Medulla oblongata (tissue), 1 donor: ENCODE measurements around the gene CDKN1B.

ENCODE experiments used
- DNase-seq: peaks from one replicate; pipeline ENCODE4 v3.0.0-alpha.2; 2015; ENCODE audit errors: extremely low spot score

Gene CDKN1B

DNA sequence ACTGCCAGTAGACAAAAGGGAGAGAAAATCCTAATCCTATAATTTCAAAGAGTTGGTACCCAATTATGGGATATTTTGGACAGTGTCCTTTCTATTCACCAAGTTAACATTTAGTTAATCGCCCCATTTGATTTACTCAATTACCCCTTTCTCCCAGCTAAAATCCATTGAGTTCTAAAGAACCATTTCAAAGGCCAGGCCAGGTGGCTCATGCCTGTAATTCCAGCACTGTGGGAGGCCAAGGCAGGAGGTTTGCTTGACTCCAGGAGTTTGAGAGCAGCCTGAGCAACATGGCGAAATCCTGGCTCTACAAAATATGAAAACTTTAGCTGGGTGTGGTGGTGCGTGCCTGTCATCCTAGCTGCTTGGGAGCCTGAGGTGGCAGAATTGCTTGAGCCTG lies 15.7 kb upstream of the CDKN1B start:
- no peak for DNase-seq

DNA sequence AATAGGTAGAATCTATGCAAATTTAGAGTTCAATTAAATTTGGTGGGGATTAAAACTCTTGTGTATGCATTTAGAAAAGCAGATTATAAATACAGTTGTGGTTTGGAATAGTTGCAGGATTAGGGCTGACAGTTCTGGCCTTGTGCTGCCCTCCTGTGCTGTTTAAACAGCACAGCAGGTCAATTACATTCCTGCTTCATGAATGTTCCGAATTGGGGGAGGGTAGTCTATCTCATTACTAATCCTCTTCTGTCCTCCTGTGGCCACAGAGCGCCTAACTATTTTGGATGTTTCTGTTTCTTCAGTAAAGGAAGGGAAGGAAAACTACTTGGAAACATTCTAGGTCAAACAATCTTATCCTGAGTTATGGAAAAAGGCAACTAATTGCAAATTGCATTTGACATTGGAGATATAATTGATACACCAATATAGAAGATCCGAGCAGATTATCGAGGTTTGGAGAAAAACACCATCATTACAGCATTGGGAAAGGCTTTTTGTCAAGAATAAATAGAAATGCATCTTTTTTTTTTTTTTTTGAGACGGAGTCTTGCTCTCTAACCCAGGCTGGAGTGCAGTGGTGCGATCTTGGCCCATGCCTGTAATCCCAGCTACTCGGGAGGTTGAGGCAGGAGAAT lies 12.5 kb upstream of the CDKN1B start:
- peak; percentile 97 for DNase-seq

DNA sequence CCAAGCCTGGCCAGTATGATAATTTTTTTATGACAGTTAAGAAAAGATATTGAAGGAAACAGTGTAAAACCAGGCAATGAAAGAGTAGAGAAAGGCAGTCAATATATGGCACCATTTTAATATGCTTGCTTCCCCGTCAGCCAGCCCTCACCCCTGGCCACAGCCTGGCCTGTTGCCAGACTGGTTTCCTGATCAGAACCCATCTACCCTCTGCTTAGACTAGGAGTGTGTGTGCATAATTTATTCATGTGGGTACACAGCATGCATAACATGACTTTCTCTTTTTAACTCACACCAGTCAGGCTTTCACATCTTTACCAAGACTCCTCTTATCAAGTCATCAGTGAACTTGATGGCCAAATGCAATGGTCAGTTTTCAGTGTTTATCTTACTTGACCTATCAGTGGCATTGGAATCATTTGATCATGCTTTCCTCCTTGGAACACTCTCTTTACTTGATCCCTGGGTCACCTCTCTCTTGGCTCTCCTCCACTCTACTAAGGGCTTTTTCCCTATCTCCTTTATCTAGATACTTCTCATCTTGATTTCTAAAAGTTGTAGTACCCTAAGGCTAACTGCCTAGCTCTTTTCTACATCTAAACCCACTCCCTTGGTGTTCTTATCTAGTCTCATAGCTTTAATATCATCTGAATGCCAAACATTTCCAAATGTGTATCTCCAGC lies 11.2 kb upstream of the CDKN1B start:
- no peak for DNase-seq

DNA sequence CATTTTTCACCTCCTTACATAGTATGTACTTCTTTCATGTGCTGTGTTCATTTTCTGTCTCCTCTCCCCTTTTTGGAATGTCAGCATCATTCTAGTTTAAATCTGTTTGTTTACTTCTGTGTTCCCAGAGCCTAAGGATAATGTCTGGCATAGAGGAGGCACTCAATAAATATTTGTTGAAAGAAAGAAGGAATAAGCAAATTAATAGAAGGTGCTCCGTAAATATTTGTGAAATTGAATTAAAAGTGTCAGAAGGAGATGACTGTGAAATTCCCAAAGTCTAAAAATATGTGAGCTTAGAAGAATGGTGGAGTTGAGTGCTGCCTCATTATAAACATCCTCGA lies 3.3 kb upstream of the CDKN1B start:
- no peak for DNase-seq

DNA sequence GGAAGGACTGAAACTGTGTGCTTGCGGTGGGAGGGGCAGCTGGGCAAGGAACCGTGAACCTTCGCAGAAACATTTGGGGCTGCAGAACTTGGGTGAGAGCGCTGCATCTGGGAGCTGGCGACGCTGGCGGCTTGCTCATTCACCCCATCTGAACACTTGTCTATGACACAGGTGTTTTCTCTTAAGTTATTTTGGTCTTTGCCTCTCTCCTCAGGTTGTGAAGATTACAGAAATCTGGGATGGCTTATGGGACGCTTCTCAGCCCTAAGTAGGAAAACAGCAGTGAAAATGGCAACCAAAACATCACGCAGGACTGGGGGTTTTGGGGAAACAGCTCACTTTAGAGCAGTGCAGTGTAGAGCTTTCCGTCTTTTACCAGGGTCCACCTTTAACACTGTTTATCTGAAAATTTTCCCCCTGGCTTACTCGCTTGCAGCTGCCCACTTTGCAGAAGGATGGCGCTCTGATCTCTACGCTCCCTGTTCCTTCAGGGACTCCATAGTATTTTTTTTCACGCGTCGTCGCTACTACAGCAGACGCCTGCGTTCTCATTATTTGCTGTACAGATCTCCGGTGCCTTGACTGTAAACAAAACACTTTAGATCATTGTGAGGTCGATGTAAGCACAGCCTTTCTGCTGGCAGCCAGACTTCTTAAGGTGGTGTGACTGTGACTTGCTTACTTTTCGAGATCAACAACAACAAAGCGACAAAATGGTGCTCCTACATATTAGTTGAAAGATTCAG lies 2.7 kb upstream of the CDKN1B start:
- peak; percentile 81 for DNase-seq

DNA sequence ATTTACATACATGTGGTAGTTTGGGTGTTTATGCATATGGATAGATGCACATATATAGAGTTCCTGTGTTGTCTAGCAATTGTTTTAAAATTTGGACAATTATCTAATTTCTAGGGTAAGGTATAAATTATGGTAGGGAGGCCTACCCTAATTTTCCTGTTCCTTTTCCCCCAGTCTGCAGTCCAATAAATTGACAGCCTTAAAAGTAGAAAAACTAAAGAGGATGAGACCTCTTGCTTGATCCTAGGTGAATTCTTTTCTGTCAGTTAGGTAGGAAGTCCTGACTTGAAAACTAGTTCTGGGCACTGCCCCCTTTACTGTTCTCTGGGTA lies 2.1 kb upstream of the CDKN1B start:
- DNase-seq: no peak

DNA sequence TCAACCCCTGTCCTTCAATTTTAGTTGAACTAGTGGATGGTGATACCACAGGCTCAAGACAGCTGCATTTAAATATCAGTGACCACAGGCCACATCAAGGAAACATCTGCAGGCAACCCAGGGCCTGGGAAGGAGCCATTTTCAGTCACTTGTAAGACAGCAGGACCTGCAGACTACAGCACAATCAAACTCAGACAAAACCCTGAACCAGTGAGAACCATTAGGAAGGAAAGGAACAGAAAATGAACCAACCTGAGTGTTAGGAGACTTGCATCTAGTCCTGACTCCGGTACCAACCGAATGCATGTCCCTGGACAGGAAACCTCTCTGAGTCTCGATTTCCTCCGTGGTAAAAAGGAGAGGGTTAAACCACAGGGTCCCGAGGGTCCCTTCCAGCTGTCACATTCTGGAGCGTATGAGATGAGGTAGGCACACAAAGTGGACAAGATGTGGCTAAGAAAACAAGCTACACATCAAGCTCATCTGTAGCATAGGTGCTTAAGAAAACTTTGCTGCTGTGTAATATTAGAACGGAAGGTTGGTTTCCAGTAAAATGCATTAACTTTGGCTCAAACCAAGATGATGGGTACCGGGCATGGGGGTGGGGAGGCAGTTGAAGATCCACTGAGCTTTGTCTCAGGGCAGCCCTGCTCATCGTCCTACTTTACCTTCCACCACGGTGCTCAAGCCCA lies 1.6 kb upstream of the CDKN1B start:
- DNase-seq: peak; percentile 53

DNA sequence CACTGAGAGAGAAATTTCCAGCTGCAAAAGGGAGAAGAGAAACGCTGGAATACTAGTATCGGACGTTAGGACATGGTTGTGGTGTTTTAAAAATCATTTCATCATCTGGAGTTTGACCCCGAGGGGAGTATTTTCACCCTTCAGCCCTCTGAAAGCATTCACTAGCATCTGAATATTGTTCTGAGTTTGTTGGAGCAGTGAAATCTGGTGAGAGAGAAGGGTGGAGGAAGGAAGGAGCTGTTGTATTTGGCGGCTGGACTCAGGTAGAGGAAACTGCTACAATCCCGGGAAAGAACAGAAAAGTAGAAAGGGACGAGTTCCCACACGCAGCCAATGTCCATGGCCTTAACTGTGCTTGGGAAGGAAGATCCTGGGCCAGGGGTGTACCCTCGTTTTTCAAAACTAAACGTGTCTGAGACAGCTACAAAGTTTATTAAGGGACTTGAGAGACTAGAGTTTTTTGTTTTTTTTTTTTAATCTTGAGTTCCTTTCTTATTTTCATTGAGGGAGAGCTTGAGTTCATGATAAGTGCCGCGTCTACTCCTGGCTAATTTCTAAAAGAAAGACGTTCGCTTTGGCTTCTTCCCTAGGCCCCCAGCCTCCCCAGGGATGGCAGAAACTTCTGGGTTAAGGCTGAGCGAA lies 896 bp upstream of the CDKN1B start:
- peak; percentile 62 for DNase-seq

DNA sequence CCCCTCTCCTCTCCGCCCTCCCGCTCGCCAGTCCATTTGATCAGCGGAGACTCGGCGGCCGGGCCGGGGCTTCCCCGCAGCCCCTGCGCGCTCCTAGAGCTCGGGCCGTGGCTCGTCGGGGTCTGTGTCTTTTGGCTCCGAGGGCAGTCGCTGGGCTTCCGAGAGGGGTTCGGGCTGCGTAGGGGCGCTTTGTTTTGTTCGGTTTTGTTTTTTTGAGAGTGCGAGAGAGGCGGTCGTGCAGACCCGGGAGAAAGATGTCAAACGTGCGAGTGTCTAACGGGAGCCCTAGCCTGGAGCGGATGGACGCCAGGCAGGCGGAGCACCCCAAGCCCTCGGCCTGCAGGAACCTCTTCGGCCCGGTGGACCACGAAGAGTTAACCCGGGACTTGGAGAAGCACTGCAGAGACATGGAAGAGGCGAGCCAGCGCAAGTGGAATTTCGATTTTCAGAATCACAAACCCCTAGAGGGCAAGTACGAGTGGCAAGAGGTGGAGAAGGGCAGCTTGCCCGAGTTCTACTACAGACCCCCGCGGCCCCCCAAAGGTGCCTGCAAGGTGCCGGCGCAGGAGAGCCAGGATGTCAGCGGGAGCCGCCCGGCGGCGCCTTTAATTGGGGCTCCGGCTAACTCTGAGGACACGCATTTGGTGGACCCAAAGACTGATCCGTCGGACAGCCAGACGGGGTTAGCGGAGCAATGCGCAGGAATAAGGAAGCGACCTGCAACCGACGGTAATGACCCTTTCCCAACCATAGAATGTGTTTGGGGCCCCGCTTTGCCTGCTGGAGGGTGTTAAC lies 615 bp downstream of the CDKN1B start:
- peak; percentile 44 for DNase-seq

DNA sequence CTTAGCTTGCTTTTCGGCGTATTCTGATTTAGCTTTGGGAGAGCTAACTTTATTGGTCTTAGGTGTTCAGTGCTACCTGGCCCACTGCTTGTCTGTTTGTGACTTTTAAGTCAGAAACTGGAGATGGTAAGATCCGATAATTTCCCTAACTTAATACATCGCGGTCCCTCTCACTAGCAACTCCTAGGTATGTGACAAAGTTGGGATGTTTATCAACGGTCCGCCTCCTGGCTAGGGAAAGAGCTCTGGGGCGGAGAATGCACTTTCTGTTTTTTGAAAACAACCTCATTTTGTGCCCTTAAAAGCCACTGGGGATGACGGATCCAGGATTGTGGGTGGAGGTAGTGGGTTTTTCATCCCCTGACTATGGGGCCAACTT lies 1.2 kb downstream of the CDKN1B start:
- no peak for DNase-seq

DNA sequence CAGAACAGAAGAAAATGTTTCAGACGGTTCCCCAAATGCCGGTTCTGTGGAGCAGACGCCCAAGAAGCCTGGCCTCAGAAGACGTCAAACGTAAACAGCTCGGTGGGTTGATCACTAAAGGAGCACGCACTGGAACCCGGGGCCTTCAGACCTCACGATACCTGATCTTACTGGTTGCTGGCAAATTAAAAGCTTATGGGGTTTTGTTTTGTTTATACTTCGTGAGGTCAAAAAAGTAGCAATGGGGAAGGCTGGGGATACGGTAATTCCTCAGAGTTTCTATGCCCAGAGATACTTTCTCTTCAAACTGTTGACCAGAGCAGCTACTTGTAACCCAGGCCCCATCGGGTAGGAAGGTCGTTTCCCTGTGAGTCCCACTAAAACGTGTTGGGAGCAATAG lies 1.7 kb downstream of the CDKN1B start:
- no peak for DNase-seq

DNA sequence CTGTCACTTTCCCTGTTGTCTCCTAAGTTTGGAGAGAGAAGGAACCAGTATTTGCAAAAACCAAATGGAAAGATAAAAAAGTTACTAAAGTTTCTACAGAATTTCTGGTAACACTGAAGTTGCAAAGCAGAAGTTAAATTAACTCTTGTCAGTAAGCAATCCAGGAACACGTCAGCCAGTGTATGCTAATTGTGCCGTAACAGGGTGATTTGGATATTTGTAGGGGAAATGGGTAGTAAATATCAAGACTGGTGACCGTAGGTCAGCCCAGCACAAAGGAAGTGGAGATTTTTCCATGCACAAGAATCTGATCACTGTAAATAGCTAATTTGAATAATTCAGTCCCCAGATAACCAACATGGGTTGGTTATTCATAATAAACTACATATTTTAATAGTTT lies 2.3 kb downstream of the CDKN1B start:
- DNase-seq: peak; percentile 39

DNA sequence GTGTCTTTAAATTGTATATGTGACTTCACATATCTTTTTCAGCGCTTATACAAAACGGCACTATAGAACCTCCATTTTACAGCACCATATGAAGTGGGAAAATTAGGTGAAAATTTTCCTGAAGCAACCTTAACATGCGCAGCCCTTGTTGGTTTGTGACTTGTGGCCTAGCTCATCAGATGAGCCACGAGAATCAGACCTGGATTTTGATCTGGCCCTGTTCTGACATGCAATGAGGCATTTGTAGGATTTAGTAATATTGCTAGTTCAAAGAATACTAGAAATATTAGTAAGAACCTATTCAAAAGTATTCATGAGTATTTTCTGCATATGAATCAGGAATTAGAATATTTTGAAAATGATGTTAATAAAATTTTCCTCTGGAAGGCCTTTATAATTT lies 2.9 kb downstream of the CDKN1B start:
- no peak for DNase-seq

DNA sequence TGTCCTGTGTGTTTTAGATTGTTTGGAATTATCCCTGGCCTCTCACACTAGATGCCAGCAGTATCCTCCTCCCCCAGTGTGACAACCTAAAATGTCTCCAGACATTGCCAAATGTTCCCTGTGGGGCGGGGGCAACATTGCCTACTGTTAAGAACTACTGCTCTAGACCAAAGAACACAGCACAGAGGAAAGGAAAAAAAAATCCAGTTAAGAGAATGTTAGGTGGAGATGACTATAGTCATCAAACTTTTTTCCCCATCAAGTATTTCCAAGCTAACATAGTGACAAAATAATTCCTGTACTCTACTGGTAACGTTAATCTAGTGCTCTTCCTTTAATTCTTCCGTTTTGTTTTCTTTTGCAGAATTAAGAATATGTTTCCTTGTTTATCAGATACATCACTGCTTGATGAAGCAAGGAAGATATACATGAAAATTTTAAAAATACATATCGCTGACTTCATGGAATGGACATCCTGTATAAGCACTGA lies 3.5 kb downstream of the CDKN1B start:
- DNase-seq: no peak

DNA sequence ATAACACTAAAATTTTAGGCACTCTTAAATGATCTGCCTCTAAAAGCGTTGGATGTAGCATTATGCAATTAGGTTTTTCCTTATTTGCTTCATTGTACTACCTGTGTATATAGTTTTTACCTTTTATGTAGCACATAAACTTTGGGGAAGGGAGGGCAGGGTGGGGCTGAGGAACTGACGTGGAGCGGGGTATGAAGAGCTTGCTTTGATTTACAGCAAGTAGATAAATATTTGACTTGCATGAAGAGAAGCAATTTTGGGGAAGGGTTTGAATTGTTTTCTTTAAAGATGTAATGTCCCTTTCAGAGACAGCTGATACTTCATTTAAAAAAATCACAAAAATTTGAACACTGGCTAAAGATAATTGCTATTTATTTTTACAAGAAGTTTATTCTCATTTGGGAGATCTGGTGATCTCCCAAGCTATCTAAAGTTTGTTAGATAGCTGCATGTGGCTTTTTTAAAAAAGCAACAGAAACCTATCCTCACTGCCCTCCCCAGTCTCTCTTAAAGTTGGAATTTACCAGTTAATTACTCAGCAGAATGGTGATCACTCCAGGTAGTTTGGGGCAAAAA lies 4.1 kb downstream of the CDKN1B start:
- no peak for DNase-seq

DNA sequence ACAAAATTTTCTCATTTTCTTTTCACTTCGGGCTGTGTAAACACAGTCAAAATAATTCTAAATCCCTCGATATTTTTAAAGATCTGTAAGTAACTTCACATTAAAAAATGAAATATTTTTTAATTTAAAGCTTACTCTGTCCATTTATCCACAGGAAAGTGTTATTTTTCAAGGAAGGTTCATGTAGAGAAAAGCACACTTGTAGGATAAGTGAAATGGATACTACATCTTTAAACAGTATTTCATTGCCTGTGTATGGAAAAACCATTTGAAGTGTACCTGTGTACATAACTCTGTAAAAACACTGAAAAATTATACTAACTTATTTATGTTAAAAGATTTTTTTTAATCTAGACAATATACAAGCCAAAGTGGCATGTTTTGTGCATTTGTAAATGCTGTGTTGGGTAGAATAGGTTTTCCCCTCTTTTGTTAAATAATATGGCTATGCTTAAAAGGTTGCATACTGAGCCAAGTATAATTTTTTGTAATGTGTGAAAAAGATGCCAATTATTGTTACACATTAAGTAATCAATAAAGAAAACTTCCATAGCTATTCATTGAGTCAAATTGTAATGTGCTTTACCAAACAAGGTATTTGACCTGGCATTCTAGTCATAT lies 4.8 kb downstream of the CDKN1B start:
- no peak for DNase-seq

DNA sequence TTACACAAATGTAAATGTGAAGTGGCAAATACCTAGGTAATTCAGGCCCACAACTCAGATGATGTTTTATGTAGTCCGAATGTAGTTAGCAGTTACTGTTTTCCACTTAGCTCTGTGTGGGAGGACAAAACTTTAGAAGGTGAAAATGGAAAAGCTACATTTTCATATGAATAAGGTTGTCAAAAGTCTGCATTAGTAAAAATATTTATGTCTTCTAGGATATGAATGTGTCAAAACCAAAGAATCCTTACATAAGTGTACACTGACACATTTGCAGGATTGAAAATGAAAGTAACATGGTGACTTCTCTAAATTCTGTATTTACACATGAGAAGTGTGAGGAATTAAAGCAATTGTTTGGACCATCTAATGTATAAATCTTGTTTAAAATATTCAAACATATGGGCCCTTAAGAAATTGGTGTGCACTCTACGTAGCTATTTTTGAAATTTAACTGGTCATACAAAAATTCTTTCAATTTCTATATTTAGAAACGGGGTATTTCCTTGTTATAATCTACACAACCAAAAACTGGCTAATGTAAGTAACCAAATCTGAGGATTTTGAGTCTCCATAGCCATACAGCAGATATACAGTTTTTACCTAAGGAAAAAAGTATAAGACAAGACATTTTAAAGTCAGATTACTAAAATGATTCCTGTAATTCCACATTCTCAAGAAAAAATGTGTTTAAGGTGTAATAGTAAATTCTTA lies 5.4 kb downstream of the CDKN1B start:
- peak; percentile 59 for DNase-seq

DNA sequence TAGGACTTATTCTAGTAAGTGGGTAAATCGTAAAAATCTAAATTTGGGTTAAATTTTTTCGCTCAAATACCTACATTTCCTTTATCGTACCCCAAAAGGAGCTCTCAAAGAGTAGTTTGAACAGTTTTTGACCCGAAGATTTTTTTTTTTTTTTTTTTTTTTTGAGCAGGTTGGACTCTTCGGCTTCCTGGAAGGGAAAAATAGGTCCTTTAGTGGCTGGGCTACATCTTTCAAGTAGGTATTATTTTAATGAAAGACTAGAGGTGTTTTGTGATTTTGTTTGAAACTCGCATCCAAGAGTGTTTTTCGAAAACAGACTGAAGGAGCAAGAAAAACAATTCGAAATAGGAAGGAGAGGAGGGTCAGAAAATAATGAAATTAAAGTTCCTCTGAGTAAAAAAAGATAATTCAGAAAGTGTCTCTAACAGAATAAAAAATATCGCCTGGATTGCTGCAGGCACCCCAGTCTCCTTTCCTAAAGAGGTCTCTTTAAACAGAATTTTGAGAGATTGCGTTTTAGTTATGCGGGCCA lies 6.0 kb downstream of the CDKN1B start:
- DNase-seq: no peak

DNA sequence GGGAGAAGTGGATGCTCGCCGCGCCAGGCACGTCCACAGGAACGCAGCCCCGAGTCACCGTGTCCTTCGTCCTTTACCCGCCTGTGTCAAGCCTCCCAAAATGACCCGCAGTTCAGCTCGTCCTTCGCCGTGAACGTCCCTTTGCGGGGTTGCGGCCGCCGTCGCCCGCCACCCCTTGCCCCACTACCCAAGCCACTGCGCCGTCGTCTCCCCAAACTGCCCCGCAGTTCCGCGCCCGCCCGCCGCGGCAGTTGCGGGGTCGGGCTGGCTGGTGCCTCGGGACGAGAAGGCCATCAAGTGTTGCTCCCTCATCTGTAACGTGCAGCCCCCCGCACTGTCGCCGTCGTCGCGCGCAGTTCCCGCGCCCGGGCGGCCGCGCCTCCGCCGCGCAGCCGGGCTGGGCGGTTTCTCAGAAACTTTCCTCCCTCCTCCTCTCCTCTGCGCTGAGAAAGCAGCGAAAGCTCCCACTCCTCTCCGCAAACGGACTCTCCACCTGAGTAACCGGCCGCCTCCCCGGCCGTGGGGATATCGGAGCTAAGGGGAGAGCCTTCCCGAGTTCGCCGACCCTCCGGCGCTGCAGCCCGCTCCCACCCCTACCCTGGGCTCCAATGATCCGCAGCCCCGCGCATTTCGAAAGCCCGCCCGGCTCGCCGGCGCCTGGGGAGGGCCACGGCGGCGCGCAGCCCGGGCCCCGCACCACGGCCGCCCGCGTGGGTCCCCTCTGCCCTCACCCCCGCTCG lies 6.7 kb downstream of the CDKN1B start:
- peak; percentile 20 for DNase-seq
